Neural cell (in vitro differentiated cells): Measurements from ENCODE around the gene POLN. TPM values are rescaled to one million over a fixed set of nuclear protein-coding genes. Genes with fewer than 3 reads are reported as not detected.

ENCODE experiments used
- H2AFZ ChIP-seq: fragments of 200-600, 300-800 bp; sonication (generic), shearing (Covaris generic); 2 replicates; pipeline ENCODE4 v1.6.0; 2014; ENCODE audit warnings: low read depth, mild to moderate bottlenecking, antibody characterized with exemption, low read length, moderate library complexity
- H3F3A ChIP-seq: fragments of 200-600 bp; shearing (Covaris generic); 2 replicates; pipeline ENCODE4 v1.6.1; 2016; ENCODE audit warnings: mild to moderate bottlenecking, moderate library complexity, mixed read lengths, antibody characterized with exemption, low read length; ENCODE audit not compliant: insufficient read depth, poor library complexity, severe bottlenecking
- H3K27ac ChIP-seq: fragments of 200-600, 300-800 bp; sonication (generic), shearing (Covaris generic); 2 replicates; pipeline ENCODE4 v1.5.1; 2014; ENCODE audit warnings: mild to moderate bottlenecking, low read length, moderate library complexity
- H3K27me3 ChIP-seq: fragments of 300-800, 200-600 bp; sonication (generic), shearing (Covaris generic); 2 replicates; pipeline ENCODE4 v1.6.0; 2014; ENCODE audit warnings: mild to moderate bottlenecking, low read depth, low read length, moderate library complexity; ENCODE audit not compliant: insufficient read depth
- H3K36me3 ChIP-seq: fragments of 300-800, 200-600 bp; sonication (generic), shearing (Covaris generic); 2 replicates; pipeline ENCODE4 v1.5.1; 2014; ENCODE audit warnings: mild to moderate bottlenecking, antibody characterized with exemption, low read length, moderate library complexity; ENCODE audit not compliant: insufficient read depth
- H3K4me2 ChIP-seq: fragments of 300-800, 200-600 bp; sonication (generic), shearing (Covaris generic); 2 replicates; pipeline ENCODE4 v1.6.0; 2014; ENCODE audit warnings: mild to moderate bottlenecking, low read length
- H3K4me3 ChIP-seq: fragments of 300-800, 200-600 bp; sonication (generic), shearing (Covaris generic); 2 replicates; pipeline ENCODE4 v1.5.1; 2014; ENCODE audit warnings: mild to moderate bottlenecking, low read length, moderate library complexity
- H3K79me2 ChIP-seq: fragments of 200-600 bp; shearing (Covaris generic); replicated peaks from 2 replicates; pipeline ENCODE4 v1.6.0; 2014; ENCODE audit warnings: mild to moderate bottlenecking, low read length, moderate library complexity; ENCODE audit not compliant: insufficient read depth
- H3K9ac ChIP-seq: fragments of 300-800, 200-600 bp; sonication (generic), shearing (Covaris generic); 2 replicates; pipeline ENCODE4 v1.6.1; 2016; ENCODE audit warnings: mild to moderate bottlenecking, low read length, mixed read lengths
- H3K9me2 ChIP-seq: fragments of 200-600 bp; shearing (Covaris generic); 2 replicates; pipeline ENCODE4 v1.6.1; 2016; ENCODE audit warnings: mild to moderate bottlenecking, low read length, mixed read lengths; ENCODE audit not compliant: insufficient read depth
- H3K9me3 ChIP-seq: fragments of 200-600, 300-800 bp; sonication (generic), shearing (Covaris generic); 2 replicates; pipeline ENCODE4 v1.6.1; 2016; ENCODE audit warnings: mild to moderate bottlenecking, mixed run types, low read length, moderate library complexity, mixed read lengths
- H4K20me1 ChIP-seq: fragments of 200-600 bp; shearing (Covaris generic); 2 replicates; pipeline ENCODE4 v1.6.1; 2016; ENCODE audit warnings: mild to moderate bottlenecking, mixed run types; ENCODE audit not compliant: insufficient read depth
- CTCF ChIP-seq: fragments of 450-650 bp; IDR thresholded peaks from 2 replicates; pipeline ENCODE4 v1.5.1; 2014; ENCODE audit warnings: antibody characterized with exemption, mild to moderate bottlenecking, moderate library complexity; ENCODE audit not compliant: poor library complexity, severe bottlenecking
- EP300 ChIP-seq: fragments of 450-650 bp; conservative IDR thresholded peaks from 2 replicates; pipeline ENCODE4 v1.6.1; 2014; ENCODE audit warnings: antibody characterized with exemption, mild to moderate bottlenecking, moderate library complexity; ENCODE audit not compliant: poor library complexity, severe bottlenecking
- EZH2 ChIP-seq: fragments of 200-600, 300-800 bp; shearing (Covaris generic), sonication (generic); IDR thresholded peaks from 2 replicates; pipeline ENCODE4 v1.6.1; 2014; ENCODE audit warnings: antibody characterized with exemption, low read length, borderline replicate concordance, mild to moderate bottlenecking; ENCODE audit not compliant: insufficient read depth, poor library complexity, severe bottlenecking
- MXI1 ChIP-seq: fragments of 450-650 bp; conservative IDR thresholded peaks from 2 replicates; pipeline ENCODE4 v1.6.1; 2014; ENCODE audit warnings: antibody characterized with exemption, mild to moderate bottlenecking; ENCODE audit not compliant: poor library complexity, severe bottlenecking
- POLR2AphosphoS5 ChIP-seq: IDR thresholded peaks from 2 replicates; pipeline ENCODE4 v1.6.1; 2012
- RAD21 ChIP-seq: fragments of 450-650 bp; conservative IDR thresholded peaks from 2 replicates; pipeline ENCODE4 v1.6.1; 2014; ENCODE audit warnings: antibody characterized with exemption, mild to moderate bottlenecking, moderate library complexity
- REST ChIP-seq: IDR thresholded peaks from 2 replicates; pipeline ENCODE4 v1.6.1; 2012; ENCODE audit warnings: borderline replicate concordance
- SMC3 ChIP-seq: fragments of 450-650 bp; conservative IDR thresholded peaks from 2 replicates; pipeline ENCODE4 v1.6.1; 2014; ENCODE audit warnings: antibody characterized with exemption, mild to moderate bottlenecking, moderate library complexity; ENCODE audit not compliant: poor library complexity
- TAF1 ChIP-seq: IDR thresholded peaks from 2 replicates; pipeline ENCODE4 v1.6.1; 2012; ENCODE audit warnings: low read depth
- polyA plus RNA-seq: library from polyadenylated mRNA; depleted of rRNA; stranded (reverse); fragments of >200 nt; gene quantifications from 2 replicates; pipeline ENCODE4 v1.2.3, GENCODE V29; 2014

The POLN gene
- polyA plus RNA-seq, 1 donor from 2014 or later: 1.1 TPM

GRCh38 chr4:2289311-2289954, 47.5 kb upstream of the POLN start:
- H3F3A ChIP-seq: no peaks in the 10 kb centered on the region
- H2AFZ ChIP-seq: no peak overlapping the region
- H3K4me3 ChIP-seq: no peak overlapping the region
- no peak overlapping the region for H3K27ac ChIP-seq
- H3K36me3 ChIP-seq: no peaks in the 10 kb centered on the region
- no peaks in the 10 kb centered on the region for H3K27me3 ChIP-seq
- H4K20me1 ChIP-seq: no peaks in the 10 kb centered on the region
- H3K4me2 ChIP-seq: no peak overlapping the region
- no peaks in the 10 kb centered on the region for H3K9me2 ChIP-seq
- H3K9me3 ChIP-seq: no peaks in the 10 kb centered on the region
- H3K79me2 ChIP-seq: no peaks in the 10 kb centered on the region
- H3K9ac ChIP-seq: no peak overlapping the region
- no peak for TF ChIP-seq EP300

GRCh38 chr4:2288051-2288541, 46.2 kb upstream of the POLN start:
- no peaks in the 10 kb centered on the region for H3F3A ChIP-seq
- H3K79me2 ChIP-seq: no peaks in the 10 kb centered on the region
- no peak overlapping the region for H2AFZ ChIP-seq
- no peak overlapping the region for H3K4me3 ChIP-seq
- H4K20me1 ChIP-seq: no peaks in the 10 kb centered on the region
- no peak overlapping the region for H3K9ac ChIP-seq
- no peaks in the 10 kb centered on the region for H3K9me3 ChIP-seq
- no peaks in the 10 kb centered on the region for H3K27me3 ChIP-seq
- TF ChIP-seq EP300 (no peak), TAF1 (no peak), MXI1 (no peak), EZH2 (no peak), CTCF (no peak), REST (no peak), RAD21 (no peak), SMC3 (no peak), POLR2AphosphoS5 (no peak)
- H3K27ac ChIP-seq: no peak overlapping the region
- no peak overlapping the region for H3K4me2 ChIP-seq
- no peaks in the 10 kb centered on the region for H3K36me3 ChIP-seq
- no peaks in the 10 kb centered on the region for H3K9me2 ChIP-seq

- Histone ChIP-seq H2AFZ (no peak overlapping the region), H3K9ac (no peak overlapping the region), H3K27ac (no peak overlapping the region), H3K79me2 (no peaks in the 10 kb centered on the region), H3F3A (no peaks in the 10 kb centered on the region), H3K4me3 (no peak overlapping the region), H3K36me3 (no peaks in the 10 kb centered on the region), H4K20me1 (no peaks in the 10 kb centered on the region), H3K9me2 (no peaks in the 10 kb centered on the region), H3K4me2 (no peak overlapping the region), H3K27me3 (no peaks in the 10 kb centered on the region), H3K9me3 (no peaks in the 10 kb centered on the region)
- TF ChIP-seq MXI1 (no peak), REST (no peak), POLR2AphosphoS5 (no peak), CTCF (no peak), RAD21 (no peak), TAF1 (no peak), EZH2 (no peak), SMC3 (no peak), EP300 (no peak)
Measured at GRCh38 chr4:2287594-2287915, 45.6 kb upstream of the POLN start.
